Left ventricle myocardium superior (tissue), 1 donor: ENCODE results near the gene TTC13. TPM values are rescaled to one million over a fixed set of nuclear protein-coding genes. Genes with fewer than 3 reads are reported as not detected.

Experiments used
- ATAC-seq: fragments of 200-7000 bp; cut with Tn5 transposase; one replicate; pipeline ENCODE4 v1.9.1; 2020; ENCODE audit warnings: mild to moderate bottlenecking, moderate library complexity
- DNase-seq: peaks from one replicate; pipeline ENCODE4 v3.0.0-alpha.2; 2020
- intact Hi-C: fragments of 100-400 bp; cut with micrococcal nuclease; formaldehyde crosslinking; loops from one replicate; pipeline ENCODE4 v1.11.0; 2022
- total RNA-seq: library from RNA; stranded (reverse); fragmentation: NEBNext Ultra II Directional; extraction: Animal tissue kit (Norgen Biotek cat#: 25700); gene quantifications from one replicate; pipeline ENCODE4 v1.2.1, GENCODE V29; 2021
- donor health status: DM: no; HTN: yes; CAD: no; lungs with severe emphysema.

The TTC13 gene
- total RNA-seq, 1 donor from 2014 or later: 6.2 TPM

GRCh38 chr1:230864441-230864840 is 114.2 kb downstream of the TTC13 start:
- DNase-seq: peak; percentile 36
- intact Hi-C loops: loop anchor here (10.0 kb wide), 1 partner anchor 60 kb away; no protein-coding TSS in a partner anchor
- ATAC-seq: no peak

- peak; percentile 22 for ATAC-seq
- intact Hi-C loops: loop anchor here (10.0 kb wide), 1 partner anchor 59 kb away; no protein-coding TSS in a partner anchor
- peak; percentile 53 for DNase-seq
Measured at GRCh38 chr1:230863449-230863848, 115.2 kb downstream of the TTC13 start.

- peak; percentile 66 for DNase-seq
- intact Hi-C loops: loop anchor here (10.0 kb wide), 1 partner anchor 57 kb away; no protein-coding TSS in a partner anchor
- ATAC-seq: peak; percentile 71
Measured at GRCh38 chr1:230861970-230862595, 116.6 kb downstream of the TTC13 start.

GRCh38 chr1:230861489-230861888 is 117.2 kb downstream of the TTC13 start:
- ATAC-seq: no peak
- intact Hi-C loops: loop anchor here (10.0 kb wide), 1 partner anchor 57 kb away; no protein-coding TSS in a partner anchor

GRCh38 chr1:230860617-230861384 is 117.9 kb downstream of the TTC13 start:
- intact Hi-C loops: loop anchor here (10.0 kb wide), 1 partner anchor 56 kb away; no protein-coding TSS in a partner anchor
- ATAC-seq (no peak), DNase-seq (no peak)

More at GRCh38 chr1:230861489-230861888, 117.2 kb downstream of the TTC13 start:
- DNase-seq: no peak

GRCh38 chr1:230858918-230859729 is 119.5 kb downstream of the TTC13 start:
- DNase-seq: no peak
- intact Hi-C loops: no loop called here
- peak; percentile 43 for ATAC-seq

- DNase-seq (no peak), ATAC-seq (no peak)
- intact Hi-C loops: no loop called here
Measured at GRCh38 chr1:230858236-230858820, 120.3 kb downstream of the TTC13 start.

GRCh38 chr1:230857822-230858221 is 120.8 kb downstream of the TTC13 start:
- DNase-seq (no peak), ATAC-seq (no peak)
- intact Hi-C loops: no loop called here

- DNase-seq (no peak), ATAC-seq (no peak)
- intact Hi-C loops: no loop called here
Measured at GRCh38 chr1:230857077-230857476, 121.6 kb downstream of the TTC13 start.

Other genes starting within 250 kb of the TTC13 start
- 0.32 TPM for gene CAPN9, start 231.5 kb downstream of the TTC13 start, total RNA-seq
- 49.8 TPM for gene C1orf198, start 110.3 kb downstream of the TTC13 start, total RNA-seq
- 20.4 TPM for gene ARV1, start 233 bp upstream of the TTC13 start, total RNA-seq
- gene FAM89A, start 61.4 kb upstream of the TTC13 start, total RNA-seq: 8.6 TPM
- not detected for gene TRIM67, start 183.2 kb upstream of the TTC13 start, total RNA-seq